NB4 (cell line): ENCODE results near the gene EBLN1.
"Not testable (repeated sequence)": the region's sequence is repeated elsewhere in the genome, so short reads cannot be mapped to it uniquely, and the experiment has no call there.

Experiments used
- DNase-seq: peaks from one replicate; pipeline ENCODE4 v3.0.0; 2010; ENCODE audit warnings: low read depth
- H3K4me3 ChIP-seq: one replicate; pipeline ENCODE4 v1.5.1; 2011; ENCODE audit warnings: mild to moderate bottlenecking, low read depth, low read length, moderate library complexity
- CTCF ChIP-seq: IDR thresholded peaks from one replicate; pipeline ENCODE4 v1.5.1; 2012; ENCODE audit warnings: low read depth, low read length
- MAX ChIP-seq: IDR thresholded peaks from 2 replicates; pipeline ENCODE4 v1.6.1; 2011; ENCODE audit warnings: low read depth, low read length
- MYC ChIP-seq: IDR thresholded peaks from 2 replicates; pipeline ENCODE4 v1.6.1; 2011; ENCODE audit warnings: low read depth, low read length
- POLR2A ChIP-seq: IDR thresholded peaks from 2 replicates; pipeline ENCODE4 v1.6.1; 2011; ENCODE audit warnings: mild to moderate bottlenecking; ENCODE audit not compliant: insufficient read length; ENCODE audit errors: extremely low read depth

Gene EBLN1

GRCh38 chr10:22222236-22223190 is 4.7 kb upstream of the EBLN1 start:
- no peak for TF ChIP-seq POLR2A
- no peak for TF ChIP-seq MYC
- TF ChIP-seq CTCF = no peak
- no peak for TF ChIP-seq MAX
- H3K4me3 ChIP-seq = no peak overlapping the region
- DNase-seq = no peak

- no peak overlapping the region for H3K4me3 ChIP-seq
- TF ChIP-seq MAX (no peak), POLR2A (no peak), CTCF (no peak), MYC (no peak)
- DNase-seq = no peak
These were observed 1.5 kb upstream of the EBLN1 start for GRCh38 chr10:22219308-22219707.

GRCh38 chr10:22218448-22218847 is 633 bp upstream of the EBLN1 start:
- H3K4me3 ChIP-seq = no peak overlapping the region
- no peak for DNase-seq
- no peak for TF ChIP-seq CTCF

GRCh38 chr10:22217084-22217483 is 731 bp downstream of the EBLN1 start:
- H3K4me3 ChIP-seq, DNase-seq: not testable (repeated sequence)

GRCh38 chr10:22210267-22210666 is 7.5 kb downstream of the EBLN1 start:
- no peak for DNase-seq
- no peak overlapping the region for H3K4me3 ChIP-seq
- TF ChIP-seq CTCF (no peak), MAX (no peak), POLR2A (no peak), MYC (no peak)

GRCh38 chr10:22193945-22194344 is 23.9 kb downstream of the EBLN1 start:
- DNase-seq = no peak
- H3K4me3 ChIP-seq = no peak overlapping the region
- TF ChIP-seq CTCF = no peak
- TF ChIP-seq MYC = no peak
- no peak for TF ChIP-seq POLR2A
- no peak for TF ChIP-seq MAX
